K562 (cell line): ENCODE results near the gene OSBPL3. TPM values are rescaled to one million over a fixed set of nuclear protein-coding genes. Genes with fewer than 3 reads are reported as not detected.

Experiments
- ATAC-seq: fragments of 200-7000 bp; cut with Tn5 transposase; 3 replicates; pipeline ENCODE4 v1.9.1; 2020; ENCODE audit warnings: moderate library complexity
- BruUV-seq: library from RNA; stranded (reverse); fragments of 400-500 nt; replicated peaks from 2 replicates; lab custom pipeline; 2021; lab: Mats Ljungman, UMichigan
- CTCF ChIA-PET: fragments of 300-600 bp; formaldehyde crosslinking; extraction: SDS; loops from one replicate; lab custom pipeline; 2021; ENCODE audit warnings: low intra/inter-chr PET ratio; lab: Yijun Ruan, JAX
- POLR2A ChIA-PET: fragments of 300-600, 350-650 bp; sonication (Branson Sonifier 250); formaldehyde crosslinking; extraction: SDS; loops from one replicate; lab custom pipeline; 2021; ENCODE audit warnings: antibody characterized with exemption, inconsistent platforms; lab: Yijun Ruan, JAX
- DNase-seq, 4 experiments: peaks; one replicate each; pipeline versions ENCODE4 v3.0.0 to v3.0.0-alpha.2; 2011 to 2018; ENCODE audit warnings: low spot score in 3 of 4, mixed read lengths in 3 of 4; ENCODE audit errors: extremely low read depth in 1 of 4
- FAIRE-seq: peaks from 2 replicates; lab custom pipeline; 2011; peaks lifted over from hg19 to GRCh38; lab: Jason Lieb, UNC
- H2AFZ ChIP-seq: 2 replicates; pipeline ENCODE4 v1.6.0; 2011; ENCODE audit warnings: low read depth, low read length, control low read depth, inconsistent platforms
- H3K27ac ChIP-seq: fragments of 200-600 bp; 3 replicates; pipeline ENCODE4 v1.8.0; 2011; ENCODE audit warnings: low read depth, mild to moderate bottlenecking, control low read depth, inconsistent platforms, low read length, moderate library complexity, mixed read lengths; ENCODE audit errors: extremely low read depth
- H3K27me3 ChIP-seq, 2 experiments: fragments of 300-600 bp in 1 of 2; 2 replicates in 1 of 2; 3 replicates in 1 of 2; pipeline versions ENCODE4 v1.6.0 to v1.8.0; 2011; ENCODE audit warnings: inconsistent platforms in 2 of 2, low read length in 2 of 2, mild to moderate bottlenecking in 1 of 2, mixed read lengths in 1 of 2, moderate library complexity in 1 of 2; ENCODE audit not compliant: control insufficient read depth in 2 of 2, insufficient read depth in 2 of 2
- H3K36me3 ChIP-seq: fragments of 300-600 bp; 3 replicates; pipeline ENCODE4 v1.8.0; 2011; ENCODE audit warnings: mild to moderate bottlenecking, low read length, inconsistent platforms; ENCODE audit not compliant: control insufficient read depth, insufficient read depth
- H3K4me1 ChIP-seq, 2 experiments: fragments of 200-600 bp in 1 of 2; replicated peaks in 1 of 2; 2 replicates in 1 of 2; 3 replicates in 1 of 2; pipeline versions ENCODE4 v1.5.1 to v1.8.0; 2011; ENCODE audit warnings: inconsistent platforms in 2 of 2, low read length in 2 of 2, mild to moderate bottlenecking in 1 of 2, mixed read lengths in 1 of 2, moderate library complexity in 1 of 2; ENCODE audit not compliant: control insufficient read depth in 2 of 2, insufficient read depth in 2 of 2
- H3K4me2 ChIP-seq: 2 replicates; pipeline ENCODE4 v1.6.1; 2011; ENCODE audit warnings: low read length, control low read depth, inconsistent platforms, mixed read lengths; ENCODE audit not compliant: insufficient read depth
- H3K4me3 ChIP-seq: fragments of 200-600 bp; sonication (generic), shearing (Covaris generic); 2 replicates; pipeline ENCODE4 v1.5.1; 2016; ENCODE audit warnings: control low read depth, inconsistent platforms
- H3K79me2 ChIP-seq: fragments of 200-600 bp; 3 replicates; pipeline ENCODE4 v1.8.0; 2011; ENCODE audit warnings: low read length, inconsistent platforms; ENCODE audit not compliant: control insufficient read depth, insufficient read depth
- H3K9ac ChIP-seq, 2 experiments: 2 replicates each; pipeline versions ENCODE4 v1.6.0 to v1.6.1; 2011; ENCODE audit warnings: low read depth in 2 of 2, low read length in 2 of 2, control low read depth in 1 of 2, inconsistent platforms in 1 of 2, mild to moderate bottlenecking in 1 of 2, mixed read lengths in 1 of 2; ENCODE audit not compliant: insufficient read depth in 1 of 2
- H3K9me1 ChIP-seq: one replicate; pipeline ENCODE4 v1.6.0; 2011; ENCODE audit warnings: inconsistent platforms, mild to moderate bottlenecking, low read length, moderate library complexity; ENCODE audit not compliant: control insufficient read depth, insufficient read depth
- H3K9me3 ChIP-seq: replicated peaks from 2 replicates; pipeline ENCODE4 v1.5.1; 2011; ENCODE audit warnings: low read depth, low read length, inconsistent platforms; ENCODE audit not compliant: control insufficient read depth, insufficient read depth
- H4K20me1 ChIP-seq: replicated peaks from 2 replicates; pipeline ENCODE4 v1.6.1; 2011; ENCODE audit warnings: low read length, inconsistent platforms, mixed read lengths; ENCODE audit not compliant: control insufficient read depth, insufficient read depth
- ATF1 ChIP-seq, 2 experiments: fragments of 450-650 bp in 1 of 2; IDR thresholded peaks; 2 replicates each; pipeline ENCODE4 v1.6.1; 2016; ENCODE audit warnings: missing compliant biosample characterization in 1 of 2, missing genetic modification characterization in 1 of 2
- CBFA2T3 ChIP-seq: fragments of 450-650 bp; IDR thresholded peaks from 2 replicates; pipeline ENCODE4 v1.6.1; 2017
- FOXA3 ChIP-seq, 2 experiments: fragments of 450-650 bp in 1 of 2; sonication (generic) in 1 of 2; formaldehyde crosslinking; IDR thresholded peaks in 1 of 2; conservative IDR thresholded peaks in 1 of 2; 2 replicates each; pipeline versions ENCODE4 v1.4.0 to v1.8.0; 2020 to 2022; ENCODE audit warnings: mild to moderate bottlenecking in 2 of 2, missing genetic modification reagents in 1 of 2
- GABPB1 ChIP-seq: sonication (generic); formaldehyde crosslinking; IDR thresholded peaks from 2 replicates; pipeline ENCODE4 v1.8.0; 2022; ENCODE audit warnings: mild to moderate bottlenecking, missing genetic modification reagents
- GATAD2A ChIP-seq: fragments of 450-650 bp; IDR thresholded peaks from 2 replicates; pipeline ENCODE4 v1.6.1; 2017
- LEF1 ChIP-seq: fragments of 450-650 bp; IDR thresholded peaks from 2 replicates; pipeline ENCODE4 v1.6.1; 2016; ENCODE audit warnings: mild to moderate bottlenecking
- MTA1 ChIP-seq: fragments of 450-650 bp; IDR thresholded peaks from 2 replicates; pipeline ENCODE4 v1.6.1; 2017; ENCODE audit warnings: borderline replicate concordance
- NFATC3 ChIP-seq: fragments of 450-650 bp; IDR thresholded peaks from 2 replicates; pipeline ENCODE4 v1.6.1; 2017; ENCODE audit warnings: mild to moderate bottlenecking
- POLR2AphosphoS5 ChIP-seq: IDR thresholded peaks from 2 replicates; pipeline ENCODE4 v1.6.1; 2011; ENCODE audit warnings: mild to moderate bottlenecking, low read depth, low read length, moderate library complexity; ENCODE audit not compliant: control insufficient read depth, insufficient read depth
- SMARCA4 ChIP-seq: fragments of 450-650 bp; IDR thresholded peaks from 2 replicates; pipeline ENCODE4 v1.6.1; 2016
- TAL1 ChIP-seq: fragments of 450-650 bp; IDR thresholded peaks from 2 replicates; pipeline ENCODE4 v1.6.1; 2016; ENCODE audit warnings: mild to moderate bottlenecking
- WGBS: fragments of 100-300 bp; shearing (Covaris generic); methylation state at CpG from one replicate; pipeline ENCODE4 v1.1.6; 2016; ENCODE audit warnings: low coverage, mixed read lengths; ENCODE audit not compliant: insufficient coverage; ENCODE audit errors: missing lambda C conversion rate; 5-methylcytosine and 5-hydroxymethylcytosine counted together
- in situ Hi-C: fragments of 300-500 bp; cut with MboI; formaldehyde crosslinking; loops from 4 replicates; pipeline ENCODE4 v1.15.0; 2018; ENCODE audit warnings: inconsistent platforms, mixed read lengths
- intact Hi-C: fragments of 100-400 bp; cut with micrococcal nuclease; formaldehyde crosslinking; loops from 2 replicates; pipeline ENCODE4 v1.14.2; 2022
- polyA plus RNA-seq, 8 experiments: library from polyadenylated mRNA; depleted of rRNA in 4 of 8; stranded (reverse) in 5 of 8; unstranded in 3 of 8; fragments of >200 nt; fragmentation: Nextera tagmentation in 2 of 8; fragmentation: Illumina TruSeq in 1 of 8; extraction: Ambion mirVana in 2 of 8; extraction: Trizol in 1 of 8; gene quantifications; 2 replicates each; pipeline versions ENCODE4 v1.2.1 to v1.2.3, GENCODE V29; 2011 to 2014; ENCODE audit warnings: inconsistent platforms in 1 of 8, missing spikeins in 1 of 8
- total RNA-seq, 7 experiments: library from RNA; depleted of rRNA in 6 of 7; stranded (reverse); fragments of >200 nt in 6 of 7; fragmentation: Illumina TruSeq in 2 of 7; extraction: Trizol in 2 of 7; gene quantifications; 2 replicates each; pipeline versions ENCODE4 v1.2.1 to v1.2.3, GENCODE V29; 2011 to 2021; ENCODE audit warnings: low replicate concordance in 1 of 7
- TF ChIP-seq, protein P1 (sequence below), 2 experiments: fragments of 450-650 bp in 1 of 2; sonication (generic) in 1 of 2; formaldehyde crosslinking in 1 of 2; IDR thresholded peaks in 1 of 2; conservative IDR thresholded peaks in 1 of 2; 2 replicates each; pipeline versions ENCODE4 v1.6.1 to v1.8.1; 2016 to 2023; ENCODE audit warnings: mild to moderate bottlenecking in 2 of 2, moderate library complexity in 2 of 2, inconsistent platforms in 1 of 2, missing genetic modification reagents in 1 of 2
- TF ChIP-seq, protein P2 (sequence below): sonication (generic); formaldehyde crosslinking; IDR thresholded peaks from 2 replicates; pipeline ENCODE4 v1.8.1; 2023; ENCODE audit warnings: missing genetic modification reagents, mild to moderate bottlenecking, borderline replicate concordance
- TF ChIP-seq, protein P3 (sequence below): fragments of 200-800 bp; sonication (Bioruptor generic); IDR thresholded peaks from 2 replicates; pipeline ENCODE4 v1.6.1; 2017; ENCODE audit warnings: missing genetic modification characterization, missing compliant biosample characterization

OSBPL3 gene
- total and polyA plus RNA-seq, 9 of the 15 experiments (the other 6 are each of a cell fraction or from before 2014, with no cell fraction given), result 4.8 to 37.2 (median 26.5) TPM

DNA sequence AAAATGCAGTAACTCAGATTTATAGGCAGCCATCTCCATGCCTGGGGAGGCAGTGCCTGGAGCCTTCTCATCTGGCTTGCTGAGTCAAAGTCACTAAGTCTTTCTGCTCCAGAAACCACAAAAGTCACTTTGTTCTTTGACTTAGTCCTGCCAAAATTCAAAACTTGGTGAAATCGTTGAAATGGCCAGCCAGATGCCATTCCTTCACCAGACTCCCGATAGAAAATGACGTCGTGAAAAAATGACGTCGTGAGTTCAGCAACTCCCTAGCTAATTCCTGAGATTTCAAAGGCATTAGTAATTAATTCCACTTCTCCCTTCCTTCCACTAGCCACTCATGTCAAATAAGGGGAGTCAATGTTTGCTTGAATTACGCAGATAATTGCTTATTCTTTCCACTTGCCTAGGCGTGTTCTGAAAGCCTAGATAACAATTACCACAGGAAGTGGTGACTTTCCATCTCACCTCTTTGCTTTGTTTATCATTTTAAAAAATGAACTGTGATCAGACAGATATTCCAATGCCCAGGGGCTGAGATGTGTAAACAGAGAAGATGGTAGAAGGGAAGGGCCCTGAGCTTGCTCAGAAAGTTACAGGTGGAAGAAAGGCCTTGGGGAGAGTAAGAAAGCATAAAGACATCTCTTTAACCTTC, 48.5 kb upstream of the OSBPL3 start:
- Histone ChIP-seq H3K27me3 (peaks cover 0 to 23% of the 10 kb centered on the region in 2 experiments; a peak in 4 of 5 replicates), H3K4me3 (no peak overlapping the region), H3K79me2 (no peaks in the 10 kb centered on the region), H3K9ac (no peak overlapping the region), H3K4me2 (peak overlapping the region; percentile 9; the same call in 1 of the 2 replicates), H2AFZ (peak overlapping the region; percentile 36), H3K9me3 (no peaks in the 10 kb centered on the region), H3K27ac (no peak overlapping the region), H3K9me1 (no peaks in the 10 kb centered on the region), H4K20me1 (no peaks in the 10 kb centered on the region), H3K36me3 (no peaks in the 10 kb centered on the region), H3K4me1 (peaks cover 4 to 16% of the 10 kb centered on the region in 2 experiments; a peak in 3 of 5 replicates)
- ChIA-PET CTCF (interaction anchor here (0.6 kb wide), 1 partner anchor 69 kb away, joined by 4 read pairs; no protein-coding TSS in a partner anchor), POLR2A (no interaction called here)
- BruUV-seq, result no TSS peak
- intact Hi-C loops, result no loop called here
- in situ Hi-C loops, result no loop called here
- FAIRE-seq, result peak; percentile 6
- WGBS, result 17% methylated on average over 8 of the region's 8 CpGs
- peak in 1 of 4 experiments; percentile 16 for DNase-seq
- ATAC-seq, result no peak
- TF ChIP-seq SMARCA4 (peak; percentile 58; the same call in 1 of the 2 replicates), GATAD2A (no peak), ATF1 (CRISPR knock-in tag; IDR thresholded peaks at IDR 0.05) (no peak), ATF1 (tag; IDR thresholded peaks at IDR 0.05) (peak; percentile 70), NFATC3 (0 out of 2 replicates have a peak, but pooled peaks have one; percentile 50), LEF1 (peak; percentile 46; the same call in 1 of the 2 replicates), POLR2AphosphoS5 (no peak), TAL1 (peak; percentile 48; the same call in 1 of the 2 replicates), GABPB1 (CRISPR knock-in tag) (0 out of 2 replicates have a peak, but pooled peaks have one; percentile 14), FOXA3 (CRISPR knock-in tag; conservative IDR thresholded peaks at IDR 0.05 in 1 of 2, IDR thresholded peaks at IDR 0.05 in 1 of 2) (peak; percentile 44 to 86; a peak in 3 of 4 replicates), CBFA2T3 (peak; percentile 61), MTA1 (peak; percentile 28; the same call in 1 of the 2 replicates)
- TF ChIP-seq, protein P1, sequence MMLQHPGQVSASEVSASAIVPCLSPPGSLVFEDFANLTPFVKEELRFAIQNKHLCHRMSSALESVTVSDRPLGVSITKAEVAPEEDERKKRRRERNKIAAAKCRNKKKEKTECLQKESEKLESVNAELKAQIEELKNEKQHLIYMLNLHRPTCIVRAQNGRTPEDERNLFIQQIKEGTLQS (IDR thresholded peaks at IDR 0.05), result peak; percentile 62; the same call in 1 of the 2 replicates
- TF ChIP-seq, protein P1 (CRISPR knock-in tag; conservative IDR thresholded peaks at IDR 0.05), result no peak
- TF ChIP-seq, protein P2, sequence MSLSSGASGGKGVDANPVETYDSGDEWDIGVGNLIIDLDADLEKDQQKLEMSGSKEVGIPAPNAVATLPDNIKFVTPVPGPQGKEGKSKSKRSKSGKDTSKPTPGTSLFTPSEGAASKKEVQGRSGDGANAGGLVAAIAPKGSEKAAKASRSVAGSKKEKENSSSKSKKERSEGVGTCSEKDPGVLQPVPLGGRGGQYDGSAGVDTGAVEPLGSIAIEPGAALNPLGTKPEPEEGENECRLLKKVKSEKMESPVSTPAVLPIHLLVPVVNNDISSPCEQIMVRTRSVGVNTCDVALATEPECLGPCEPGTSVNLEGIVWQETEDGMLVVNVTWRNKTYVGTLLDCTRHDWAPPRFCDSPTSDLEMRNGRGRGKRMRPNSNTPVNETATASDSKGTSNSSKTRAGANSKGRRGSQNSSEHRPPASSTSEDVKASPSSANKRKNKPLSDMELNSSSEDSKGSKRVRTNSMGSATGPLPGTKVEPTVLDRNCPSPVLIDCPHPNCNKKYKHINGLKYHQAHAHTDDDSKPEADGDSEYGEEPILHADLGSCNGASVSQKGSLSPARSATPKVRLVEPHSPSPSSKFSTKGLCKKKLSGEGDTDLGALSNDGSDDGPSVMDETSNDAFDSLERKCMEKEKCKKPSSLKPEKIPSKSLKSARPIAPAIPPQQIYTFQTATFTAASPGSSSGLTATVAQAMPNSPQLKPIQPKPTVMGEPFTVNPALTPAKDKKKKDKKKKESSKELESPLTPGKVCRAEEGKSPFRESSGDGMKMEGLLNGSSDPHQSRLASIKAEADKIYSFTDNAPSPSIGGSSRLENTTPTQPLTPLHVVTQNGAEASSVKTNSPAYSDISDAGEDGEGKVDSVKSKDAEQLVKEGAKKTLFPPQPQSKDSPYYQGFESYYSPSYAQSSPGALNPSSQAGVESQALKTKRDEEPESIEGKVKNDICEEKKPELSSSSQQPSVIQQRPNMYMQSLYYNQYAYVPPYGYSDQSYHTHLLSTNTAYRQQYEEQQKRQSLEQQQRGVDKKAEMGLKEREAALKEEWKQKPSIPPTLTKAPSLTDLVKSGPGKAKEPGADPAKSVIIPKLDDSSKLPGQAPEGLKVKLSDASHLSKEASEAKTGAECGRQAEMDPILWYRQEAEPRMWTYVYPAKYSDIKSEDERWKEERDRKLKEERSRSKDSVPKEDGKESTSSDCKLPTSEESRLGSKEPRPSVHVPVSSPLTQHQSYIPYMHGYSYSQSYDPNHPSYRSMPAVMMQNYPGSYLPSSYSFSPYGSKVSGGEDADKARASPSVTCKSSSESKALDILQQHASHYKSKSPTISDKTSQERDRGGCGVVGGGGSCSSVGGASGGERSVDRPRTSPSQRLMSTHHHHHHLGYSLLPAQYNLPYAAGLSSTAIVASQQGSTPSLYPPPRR (CRISPR knock-in tag), result no peak
- TF ChIP-seq, protein P3, sequence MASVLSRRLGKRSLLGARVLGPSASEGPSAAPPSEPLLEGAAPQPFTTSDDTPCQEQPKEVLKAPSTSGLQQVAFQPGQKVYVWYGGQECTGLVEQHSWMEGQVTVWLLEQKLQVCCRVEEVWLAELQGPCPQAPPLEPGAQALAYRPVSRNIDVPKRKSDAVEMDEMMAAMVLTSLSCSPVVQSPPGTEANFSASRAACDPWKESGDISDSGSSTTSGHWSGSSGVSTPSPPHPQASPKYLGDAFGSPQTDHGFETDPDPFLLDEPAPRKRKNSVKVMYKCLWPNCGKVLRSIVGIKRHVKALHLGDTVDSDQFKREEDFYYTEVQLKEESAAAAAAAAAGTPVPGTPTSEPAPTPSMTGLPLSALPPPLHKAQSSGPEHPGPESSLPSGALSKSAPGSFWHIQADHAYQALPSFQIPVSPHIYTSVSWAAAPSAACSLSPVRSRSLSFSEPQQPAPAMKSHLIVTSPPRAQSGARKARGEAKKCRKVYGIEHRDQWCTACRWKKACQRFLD (CRISPR knock-in tag), result no peak
